ENCODE results near the gene TTC21A. TPM values are rescaled to one million over a fixed set of nuclear protein-coding genes. Genes with fewer than 3 reads are reported as not detected.

TTC21A gene
- polyA plus RNA-seq, 1 donor (not counting 4 experiments of a cell fraction or from before 2014, with no cell fraction given) = 1.3 TPM

- Histone ChIP-seq H2AFZ (ENCODE audit: control insufficient read depth, low read length) (no peak overlapping the region), H3K4me2 (ENCODE audit: control insufficient read depth, extremely low read depth, insufficient read depth, low read depth, low read length) (no peak overlapping the region)
- FAIRE-seq = no peak
Observed at GRCh38 chr3:39176025-39176714, 68.7 kb downstream of the TTC21A start.

GRCh38 chr3:39177708-39178332 lies 70.3 kb downstream of the TTC21A start:
- no peaks in the 10 kb centered on the region for H3K36me3 ChIP-seq (ENCODE audit: control insufficient read depth in 2 of 2, extremely low read depth in 1 of 2, insufficient read depth in 2 of 2, low read length in 2 of 2)
- peak overlapping the region; percentile 73 for H3K9ac ChIP-seq (ENCODE audit: control insufficient read depth, extremely low read depth, insufficient read depth, low read length)
- H3K27ac ChIP-seq (ENCODE audit: control insufficient read depth, insufficient read depth, low read length) = peak overlapping the region; percentile 63
- DNase-seq (ENCODE audit: low read depth, low spot score) = peak; percentile 59
- dilution Hi-C loops (cut with MboI; ENCODE audit: extremely low pct_ligation_motif_present, low sequenced_read_pairs) = no loop called here
- TF ChIP-seq EZH2 (IDR thresholded peaks at IDR 0.05; ENCODE audit: low read length) (no peak), CTCF (optimal IDR thresholded peaks at IDR 0.05 in 1 of 3, IDR thresholded peaks at IDR 0.05 in 1 of 3, conservative IDR thresholded peaks at IDR 0.05 in 1 of 3; ENCODE audit: extremely low read depth in 1 of 3, insufficient read depth in 2 of 3, low read length in 3 of 3) (no peak)
- H3K9me3 ChIP-seq (ENCODE audit: control insufficient read depth, low read depth, low read length) = no peaks in the 10 kb centered on the region
- no peaks in the 10 kb centered on the region for H3K27me3 ChIP-seq (ENCODE audit: control insufficient read depth, extremely low read depth, insufficient read depth, low read length)
- peak overlapping the region; percentile 25 to 63 (median 58) for H3K4me3 ChIP-seq (ENCODE audit: control insufficient read depth in 2 of 3, extremely low read depth in 1 of 3, insufficient read depth in 2 of 3, low read depth in 1 of 3, low read length in 3 of 3)
- H3K4me1 ChIP-seq (ENCODE audit: control insufficient read depth, extremely low read depth, insufficient read depth, low read length) = peaks cover 22% of the 10 kb centered on the region
- FAIRE-seq = no peak
- H3K79me2 ChIP-seq (ENCODE audit: control insufficient read depth, insufficient read depth, low read length) = no peaks in the 10 kb centered on the region
- peak overlapping the region; percentile 81 for H2AFZ ChIP-seq (ENCODE audit: control insufficient read depth, low read length)
- H3K4me2 ChIP-seq (ENCODE audit: control insufficient read depth, extremely low read depth, insufficient read depth, low read depth, low read length) = peak overlapping the region; percentile 86
- no peaks in the 10 kb centered on the region for H3K9me1 ChIP-seq (ENCODE audit: control insufficient read depth, extremely low read depth, insufficient read depth, low read length)
- H4K20me1 ChIP-seq (ENCODE audit: control insufficient read depth, extremely low read depth, insufficient read depth, low read length) = no peaks in the 10 kb centered on the region

More at GRCh38 chr3:39176025-39176714, 68.7 kb downstream of the TTC21A start:
- no peak for DNase-seq (ENCODE audit: low read depth, low spot score)
- Histone ChIP-seq H4K20me1 (ENCODE audit: control insufficient read depth, extremely low read depth, insufficient read depth, low read length) (no peaks in the 10 kb centered on the region), H3K27me3 (ENCODE audit: control insufficient read depth, extremely low read depth, insufficient read depth, low read length) (no peaks in the 10 kb centered on the region), H3K36me3 (ENCODE audit: control insufficient read depth in 2 of 2, extremely low read depth in 1 of 2, insufficient read depth in 2 of 2, low read length in 2 of 2) (no peaks in the 10 kb centered on the region), H3K4me3 (ENCODE audit: control insufficient read depth in 2 of 3, extremely low read depth in 1 of 3, insufficient read depth in 2 of 3, low read depth in 1 of 3, low read length in 3 of 3) (no peak overlapping the region), H3K4me1 (ENCODE audit: control insufficient read depth, extremely low read depth, insufficient read depth, low read length) (peaks cover 22% of the 10 kb centered on the region), H3K9me3 (ENCODE audit: control insufficient read depth, low read depth, low read length) (no peaks in the 10 kb centered on the region), H3K79me2 (ENCODE audit: control insufficient read depth, insufficient read depth, low read length) (no peaks in the 10 kb centered on the region), H3K9me1 (ENCODE audit: control insufficient read depth, extremely low read depth, insufficient read depth, low read length) (no peaks in the 10 kb centered on the region), H3K9ac (ENCODE audit: control insufficient read depth, extremely low read depth, insufficient read depth, low read length) (no peak overlapping the region), H3K27ac (ENCODE audit: control insufficient read depth, insufficient read depth, low read length) (no peak overlapping the region)
- TF ChIP-seq CTCF (optimal IDR thresholded peaks at IDR 0.05 in 1 of 3, IDR thresholded peaks at IDR 0.05 in 1 of 3, conservative IDR thresholded peaks at IDR 0.05 in 1 of 3; ENCODE audit: extremely low read depth in 1 of 3, insufficient read depth in 2 of 3, low read length in 3 of 3) (no peak), EZH2 (IDR thresholded peaks at IDR 0.05; ENCODE audit: low read length) (no peak)
- dilution Hi-C loops (cut with MboI; ENCODE audit: extremely low pct_ligation_motif_present, low sequenced_read_pairs) = no loop called here
